DND-41 (cell line): ENCODE data around the gene MCM5.
"Not testable (repeated sequence)": the region's sequence is repeated elsewhere in the genome, so short reads cannot be mapped to it uniquely, and the experiment has no call there.

Source experiments
- CTCF ChIP-seq: IDR thresholded peaks from 2 replicates; pipeline ENCODE4 v1.5.1; 2012; ENCODE audit warnings: borderline replicate concordance, low read length, moderate library complexity, mild to moderate bottlenecking; ENCODE audit not compliant: poor library complexity, severe bottlenecking; ENCODE audit errors: extremely low read depth
- EZH2 ChIP-seq: IDR thresholded peaks from 3 replicates; pipeline ENCODE4 v1.6.1; 2012; ENCODE audit warnings: borderline replicate concordance, low read depth, mild to moderate bottlenecking, moderate library complexity, low read length, inconsistent platforms; ENCODE audit not compliant: severe bottlenecking

- TF ChIP-seq EZH2, CTCF: not testable (repeated sequence)
Observed at GRCh38 chr22:35438673-35439364, 38.9 kb downstream of the MCM5 start.
